EH (cell line): ENCODE data around the gene TMEM114.

Source experiments
- DNase-seq: peaks from one replicate; pipeline ENCODE4 v3.0.0-alpha.2; 2015; ENCODE audit warnings: low read depth

The TMEM114 gene

GRCh38 chr16:8548166-8548565 lies 42.1 kb downstream of the TMEM114 start:
- DNase-seq: no peak

GRCh38 chr16:8547762-8548161 lies 42.5 kb downstream of the TMEM114 start:
- no peak for DNase-seq

GRCh38 chr16:8544406-8544805 lies 45.9 kb downstream of the TMEM114 start:
- no peak for DNase-seq

DNA sequence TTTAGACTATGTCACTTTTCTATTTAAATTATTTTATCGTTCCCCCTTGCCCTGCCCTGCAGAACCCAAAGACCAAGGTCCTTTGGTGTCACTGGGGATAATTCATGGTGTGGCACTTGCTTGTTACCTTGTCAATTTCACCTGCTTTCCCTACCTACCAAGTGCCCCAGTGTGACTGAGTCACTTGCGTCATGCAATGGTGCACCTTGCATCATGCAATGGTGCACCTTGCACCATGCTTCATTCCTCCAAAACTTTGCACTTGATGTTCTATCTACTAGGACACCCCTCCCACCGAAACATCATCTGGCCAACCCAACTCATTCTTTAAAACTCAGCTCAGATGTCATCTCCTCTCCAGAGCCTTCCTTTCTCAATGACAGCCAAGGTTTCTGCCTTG lies 47.1 kb downstream of the TMEM114 start:
- no peak for DNase-seq

DNA sequence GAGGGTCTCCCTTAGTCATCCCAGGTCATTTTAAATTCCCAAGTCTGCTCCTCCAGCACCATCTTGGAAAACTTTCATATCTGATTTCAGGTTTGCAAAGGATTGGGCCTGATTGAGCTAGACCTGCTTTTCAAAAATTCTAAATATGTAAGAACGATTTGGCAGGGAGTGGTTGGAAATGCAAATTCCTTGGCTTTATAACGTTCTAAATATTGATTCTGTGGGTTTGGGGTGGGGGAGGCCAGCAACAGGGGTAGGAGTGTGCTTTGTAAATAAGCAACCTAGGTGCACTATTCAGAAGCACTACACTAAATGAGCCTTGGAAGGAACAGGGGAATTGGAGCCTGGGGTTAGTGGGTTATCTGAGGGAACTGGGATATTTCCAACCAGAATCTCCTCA lies 47.9 kb downstream of the TMEM114 start:
- DNase-seq: no peak

DNA sequence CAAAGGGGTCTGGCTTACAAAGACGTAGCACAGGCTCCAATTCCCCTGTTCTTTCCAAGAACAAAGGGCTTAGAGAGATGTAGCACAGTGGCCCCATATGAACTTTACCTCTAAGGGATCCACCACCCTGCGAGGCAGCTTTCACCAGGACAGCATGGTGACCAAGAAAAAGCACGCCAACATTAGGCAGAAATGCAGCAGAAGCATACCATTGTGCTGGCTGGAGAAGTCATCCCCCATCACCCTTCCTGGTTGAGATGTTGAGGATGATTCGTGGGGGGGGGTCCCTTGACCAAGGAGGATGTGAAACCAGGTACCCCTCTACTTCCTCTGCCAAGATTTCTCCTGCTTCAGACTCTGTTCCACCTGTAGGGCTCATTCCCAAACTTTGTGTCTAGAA lies 48.4 kb downstream of the TMEM114 start:
- DNase-seq: no peak

- DNase-seq: no peak
These were observed 52.5 kb downstream of the TMEM114 start for GRCh38 chr16:8537691-8538342.

DNA sequence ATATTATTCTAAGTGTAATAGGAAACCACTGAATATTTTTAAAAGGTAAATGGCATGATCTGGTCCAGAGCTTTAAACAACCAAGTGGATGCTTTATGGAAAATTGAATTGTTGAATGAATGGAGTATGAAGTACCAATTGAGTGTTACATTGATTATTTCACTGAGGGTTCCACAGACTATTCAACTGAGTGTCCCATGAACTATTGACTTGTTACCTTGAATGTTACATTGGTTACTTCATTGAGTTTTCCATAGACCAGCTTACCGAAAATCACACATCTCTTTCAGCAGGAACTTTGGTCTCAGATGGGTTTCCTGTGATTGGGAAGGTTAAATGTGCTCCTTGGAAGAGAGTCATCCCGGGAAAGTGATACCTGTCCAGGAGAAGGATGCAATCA lies 56.8 kb downstream of the TMEM114 start:
- no peak for DNase-seq

- DNase-seq: no peak
These were observed 59.4 kb downstream of the TMEM114 start for GRCh38 chr16:8530752-8531384.

- DNase-seq: no peak
These were observed 61.8 kb downstream of the TMEM114 start for GRCh38 chr16:8528471-8528870.

DNA sequence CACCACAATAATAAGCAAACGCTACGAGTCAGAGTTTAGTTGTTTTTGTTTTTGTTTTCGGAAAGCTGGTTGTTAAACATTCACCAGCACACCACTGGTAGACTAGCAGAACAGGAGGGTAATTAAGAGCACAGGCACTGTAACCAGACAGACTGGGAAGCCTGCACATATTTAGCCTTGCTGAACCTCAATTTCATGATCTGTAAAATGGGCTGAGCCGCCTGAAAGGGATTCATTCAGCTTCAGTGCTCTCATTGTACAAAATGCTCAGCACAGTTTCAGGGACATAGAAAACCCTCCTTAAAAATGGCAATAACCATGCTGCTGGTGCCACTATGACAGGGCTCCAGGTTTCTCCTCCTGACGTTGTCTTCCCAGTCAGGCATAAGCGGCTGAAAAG lies 66.4 kb downstream of the TMEM114 start:
- no peak for DNase-seq

DNA sequence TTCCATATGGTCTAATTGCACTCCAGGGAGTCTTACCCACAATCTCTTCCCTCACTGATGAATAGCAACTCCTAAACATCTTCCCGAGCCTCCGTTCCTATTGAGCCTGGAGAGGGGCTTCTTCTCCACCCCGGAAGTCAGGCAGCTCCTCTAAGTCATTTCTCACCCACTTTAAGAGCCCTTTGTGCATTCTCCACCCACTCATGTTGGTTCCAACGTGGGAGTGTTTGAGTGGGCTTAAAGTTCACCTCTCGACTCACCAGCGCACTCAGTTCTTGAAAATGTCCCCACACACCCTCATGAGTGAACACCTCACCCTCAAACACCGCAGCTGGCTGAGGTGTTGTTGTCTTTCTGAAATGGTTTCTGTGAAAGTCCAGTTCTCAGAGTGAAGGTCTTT lies 67.6 kb downstream of the TMEM114 start:
- DNase-seq: no peak

DNA sequence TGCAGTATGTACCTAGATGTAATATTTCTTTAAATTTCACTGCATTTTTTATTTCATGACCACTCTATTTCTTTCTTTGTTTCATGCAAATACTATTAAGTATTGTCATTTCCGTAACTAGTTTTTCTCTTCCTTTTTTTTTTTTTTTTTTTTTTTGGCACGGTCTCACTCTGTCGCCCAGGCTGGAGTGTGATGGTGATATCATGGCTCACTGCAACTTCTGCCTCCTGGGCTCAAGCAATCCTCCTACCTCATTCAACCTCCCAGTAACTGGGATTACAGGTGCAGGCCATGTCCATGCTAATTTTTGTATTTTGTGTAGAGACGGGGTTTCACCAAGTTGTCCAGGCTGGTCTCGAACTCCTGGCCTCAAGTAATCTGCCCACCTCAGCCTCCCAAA lies 70.7 kb downstream of the TMEM114 start:
- DNase-seq: no peak
